GM18520 (cell line): ENCODE results near the gene PGA5.

Experiments
- ATAC-seq: cut with Tn5 transposase; IDR thresholded peaks from one replicate; pipeline ENCODE4 v1.9.1; 2021; ENCODE audit not compliant: unreplicated experiment

The PGA5 gene

DNA sequence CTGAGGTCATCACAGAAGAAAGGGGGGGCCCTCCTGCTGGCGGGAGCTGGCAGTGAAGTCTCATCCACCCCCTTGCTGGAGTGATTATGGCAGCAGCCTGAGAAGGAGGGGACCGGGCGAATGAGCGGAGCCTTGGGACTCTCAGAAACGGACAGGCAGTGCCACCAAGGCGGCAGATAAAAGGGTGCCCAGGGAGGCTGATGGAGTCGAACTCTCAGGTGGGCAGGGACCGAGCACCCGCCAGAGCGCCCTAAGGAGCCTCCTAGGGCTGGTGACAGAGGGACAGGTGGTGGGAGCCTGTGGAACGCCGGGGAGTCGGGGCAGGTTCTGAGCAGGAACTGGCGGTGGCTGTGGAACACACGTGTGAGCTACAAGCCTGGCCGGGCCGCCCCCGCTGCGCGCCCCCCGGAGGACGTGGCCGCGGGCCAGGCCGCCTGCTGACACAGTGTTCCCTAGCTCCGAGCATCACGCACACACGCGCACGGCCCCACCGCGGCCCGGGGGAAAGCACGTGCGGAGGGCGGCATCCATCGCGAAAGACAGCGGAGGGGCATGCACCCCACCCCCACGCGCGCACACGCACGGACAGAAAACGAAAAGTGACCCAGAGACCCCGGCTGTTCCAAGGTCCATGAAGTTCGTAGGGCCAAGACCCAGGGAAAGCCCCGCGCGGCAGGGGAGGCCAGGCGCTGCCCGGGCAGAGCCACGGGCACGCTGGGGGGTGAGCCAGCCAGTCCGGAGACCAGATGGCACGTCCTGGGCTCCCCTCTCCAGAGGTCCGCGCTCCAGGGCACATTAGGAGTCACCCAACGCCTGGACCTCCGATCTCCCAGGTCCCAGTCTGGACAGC is 53.1 kb downstream of the PGA5 start:
- no peak for ATAC-seq

DNA sequence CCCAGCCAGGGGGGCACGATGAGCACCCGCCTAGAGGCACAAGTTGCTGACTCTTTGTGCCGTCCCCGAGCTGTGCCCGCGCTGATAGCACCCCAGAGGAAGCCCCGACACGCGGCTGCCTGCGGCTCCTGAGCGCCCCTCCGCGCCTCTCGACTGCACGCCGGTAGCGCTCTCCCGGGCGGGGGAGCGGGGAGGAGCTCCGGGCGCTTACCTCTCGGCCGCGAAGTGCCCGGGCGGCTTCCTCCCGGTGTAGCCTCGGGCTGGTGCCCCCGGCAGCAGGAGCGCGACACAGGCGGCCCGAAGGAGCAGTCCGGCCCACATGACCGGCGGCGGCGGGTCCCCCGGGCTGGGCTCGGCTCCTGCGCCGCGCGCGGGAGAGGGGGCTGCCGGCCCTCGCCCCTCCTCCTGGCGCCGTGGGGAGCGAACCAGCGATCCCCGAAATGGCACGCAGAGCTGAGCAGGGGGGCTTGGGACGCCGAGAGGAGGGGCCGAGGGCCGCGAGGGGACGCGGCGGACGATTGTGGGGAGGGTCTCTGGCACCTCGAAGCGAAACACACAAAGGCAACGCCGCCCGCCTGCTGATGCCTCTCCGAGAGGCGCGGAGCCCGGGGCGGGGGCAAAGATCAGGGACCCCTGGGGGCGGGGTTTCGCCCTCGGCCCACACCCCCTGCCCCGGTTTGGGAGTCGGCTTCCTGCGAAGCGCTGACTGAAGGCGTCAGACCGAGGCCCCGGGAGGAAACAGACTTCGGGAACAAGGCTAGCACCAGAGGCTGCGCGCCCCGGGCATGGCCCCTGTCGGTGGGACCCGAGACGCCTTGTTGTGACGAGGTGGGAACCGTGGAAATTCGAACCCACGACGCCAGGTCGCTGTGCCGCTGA is 54.0 kb downstream of the PGA5 start, which contains the start of gene VWCE:
Gene VWCE (minus strand): TSS at position 600 of the 879 bp plus-strand sequence. CDS start 279 bp downstream, at position 321.
- ATAC-seq: no peak

DNA sequence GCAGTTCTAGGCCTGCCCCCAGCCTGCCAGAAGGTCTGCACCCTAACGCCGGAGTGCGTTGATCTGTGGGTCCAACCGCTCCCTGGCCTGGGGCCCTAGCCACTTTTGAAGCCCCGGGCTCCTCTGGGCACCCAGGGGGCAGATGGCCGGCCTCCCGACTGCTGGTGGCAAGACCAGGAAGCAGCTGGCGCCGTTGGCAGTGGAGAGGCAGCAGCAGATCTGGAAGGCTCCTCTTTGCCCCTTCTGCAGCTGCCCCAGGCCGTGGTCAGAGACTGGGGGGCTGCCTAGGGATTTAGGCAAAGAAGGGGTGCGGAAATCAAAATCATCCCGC is 54.6 kb downstream of the PGA5 start:
- ATAC-seq: no peak

DNA sequence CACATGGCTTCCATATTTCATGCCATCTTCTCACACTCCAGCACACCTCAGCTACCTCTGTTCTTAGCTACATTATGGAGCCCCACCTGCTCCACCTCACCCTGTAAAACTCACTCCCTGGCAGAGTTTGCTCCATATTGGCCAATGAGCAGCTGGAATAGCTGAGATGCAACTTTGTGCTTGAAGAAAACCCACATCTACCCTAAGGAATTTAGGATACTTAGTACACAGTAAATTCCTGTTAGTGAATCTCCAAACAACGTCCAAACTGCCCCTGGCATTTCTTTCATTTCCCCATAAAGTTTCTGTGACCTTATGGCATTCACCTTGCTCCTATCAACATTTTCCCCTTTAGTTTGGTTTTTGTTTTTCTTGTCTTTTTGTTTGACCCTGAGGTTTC is 56.4 kb downstream of the PGA5 start:
- no peak for ATAC-seq

DNA sequence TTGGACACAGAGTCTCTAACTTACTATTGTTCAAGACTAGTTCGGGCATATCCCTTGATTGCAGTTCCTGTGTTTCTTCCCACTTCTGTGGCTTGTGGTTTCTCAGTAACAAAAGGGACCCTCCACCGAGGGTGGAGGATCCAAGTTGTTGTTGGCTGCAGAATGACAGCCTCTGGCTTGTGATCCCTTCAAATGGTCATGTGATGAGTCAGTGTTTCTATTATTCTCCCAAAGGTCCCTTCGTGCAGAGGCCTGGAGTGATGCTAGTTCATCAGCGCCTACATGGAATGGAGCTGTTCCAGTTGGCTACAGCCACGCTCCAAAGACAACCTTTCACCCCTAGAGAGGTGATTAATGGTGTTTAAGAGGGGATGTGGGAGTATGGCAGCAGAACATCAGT is 56.8 kb downstream of the PGA5 start:
- no peak for ATAC-seq

DNA sequence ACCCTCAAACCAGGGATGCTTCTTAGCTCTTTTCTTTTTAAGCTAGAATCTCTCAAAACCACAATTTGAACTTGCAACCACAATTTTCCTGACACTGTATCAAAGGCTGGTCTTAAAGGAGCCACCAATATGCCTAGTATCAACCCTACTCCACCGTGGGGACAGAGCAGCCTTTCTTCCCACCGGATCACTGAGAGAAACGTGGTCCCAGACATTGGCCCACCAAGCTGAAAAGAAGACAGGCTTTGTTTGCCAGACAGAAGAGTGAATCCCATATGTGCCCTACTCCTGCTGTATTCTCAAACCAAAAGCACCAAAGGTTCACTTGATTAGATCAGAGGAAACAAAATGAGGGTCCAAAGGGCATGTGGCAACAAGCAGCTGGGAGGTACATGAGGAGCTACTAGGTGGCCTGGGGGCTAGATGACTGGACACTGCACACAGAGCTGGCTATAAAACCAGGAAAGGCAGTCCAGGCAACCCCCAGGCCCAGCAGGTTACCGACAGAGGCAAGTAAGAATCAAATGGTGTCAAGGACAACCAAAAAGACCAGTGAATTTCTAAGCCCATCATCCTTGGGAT is 57.8 kb downstream of the PGA5 start:
- no peak for ATAC-seq
